ENCODE measurements around the gene INPP4B.

- no peak for TF ChIP-seq EZH2 (IDR thresholded peaks at IDR 0.05; ENCODE audit: insufficient read depth, poor library complexity, severe bottlenecking)
- TF ChIP-seq EZH2phosphoT487 (IDR thresholded peaks at IDR 0.05; ENCODE audit: insufficient read depth, low read depth): no peak
Measured at GRCh38 chr4:142265536-142265935, 580.6 kb downstream of the INPP4B start.

Measured in GM23248 (cell line).